Measurements from ENCODE around the gene PCBP3. TPM values are rescaled to one million over a fixed set of nuclear protein-coding genes. Genes with fewer than 3 reads are reported as not detected.

The PCBP3 gene
- total and polyA plus RNA-seq, 10 of the 15 experiments (the other 5 are each of a cell fraction or from before 2014, with no cell fraction given) = 0.09 to 1.3 (median 0.46) TPM; not detected in 3

DNA sequence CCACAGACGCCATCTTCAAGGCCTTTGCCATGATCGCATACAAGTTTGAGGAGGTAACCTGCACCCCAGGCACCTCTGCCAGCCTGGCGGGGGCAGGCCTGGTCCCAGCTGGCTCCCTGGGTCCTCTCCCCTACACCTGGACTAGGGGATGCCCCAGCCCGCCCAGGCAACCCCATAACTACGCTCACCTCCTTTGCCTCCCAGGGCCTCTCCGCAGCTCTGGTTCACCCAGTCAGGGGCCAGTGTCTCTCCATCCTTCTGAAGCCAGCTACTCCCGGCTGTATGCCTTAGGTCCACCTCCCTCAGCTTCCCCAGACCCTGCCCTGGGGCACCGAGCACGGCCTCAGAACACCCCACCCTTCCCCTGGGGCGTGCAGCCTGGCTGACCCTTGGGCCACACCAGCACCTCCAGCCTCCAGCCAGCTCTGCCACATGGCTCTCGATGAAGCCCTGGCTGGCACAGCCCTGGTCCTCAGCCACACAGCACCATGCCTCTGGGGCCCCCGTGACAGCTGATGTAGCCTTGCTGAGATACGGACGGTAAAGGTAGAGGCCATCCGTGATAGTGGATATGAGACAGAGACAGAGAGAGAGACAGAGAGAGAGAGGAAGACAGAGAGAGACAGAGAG, 257.7 kb downstream of the PCBP3 start:
- Histone ChIP-seq H3K36me3 (ENCODE audit: control insufficient read depth in 2 of 2, insufficient read depth in 2 of 2, low read length in 1 of 2) (no peaks in the 10 kb centered on the region), H3K4me2 (ENCODE audit: control insufficient read depth, insufficient read depth) (no peak overlapping the region), H3K27ac (ENCODE audit: control insufficient read depth, insufficient read depth) (no peak overlapping the region), H3K4me1 (ENCODE audit: control insufficient read depth, insufficient read depth, low read length) (no peaks in the 10 kb centered on the region), H3K79me2 (ENCODE audit: control insufficient read depth, insufficient read depth, low read length) (no peaks in the 10 kb centered on the region), H3K9ac (ENCODE audit: control insufficient read depth, insufficient read depth, low read length) (no peak overlapping the region), H2AFZ (ENCODE audit: control insufficient read depth, low read depth, low read length) (no peak overlapping the region), H3K27me3 (replicated peaks in 1 of 2; ENCODE audit: control insufficient read depth in 2 of 2, insufficient read depth in 2 of 2, low read length in 1 of 2) (no peaks in the 10 kb centered on the region; a peak in 1 of 4 replicates), H4K20me1 (ENCODE audit: control insufficient read depth, insufficient read depth) (no peaks in the 10 kb centered on the region), H3K4me3 (no peak overlapping the region), H3K9me3 (replicated peaks; ENCODE audit: control insufficient read depth, insufficient read depth, low read length) (no peaks in the 10 kb centered on the region)
- RAD21 ChIA-PET (ENCODE audit: unreplicated experiment) = no interaction called here
- no peak for DNase-seq (ENCODE audit: low read depth, low spot score)
- SMC1A ChIA-PET (ENCODE audit: uncharacterized antibody, unreplicated experiment) = no interaction called here
- BruUV-seq (replicated peaks) = no TSS peak
- in situ Hi-C loops (cut with MboI) (no loop called here), intact Hi-C loops (cut with micrococcal nuclease; ENCODE audit: unreplicated experiment) (no loop called here)
- 50% methylated on average over 15 of the region's 15 CpGs for WGBS (ENCODE audit: insufficient coverage, insufficient replicate concordance, low lambda C conversion rate, missing lambda C conversion rate)
- TF ChIP-seq, protein P1, sequence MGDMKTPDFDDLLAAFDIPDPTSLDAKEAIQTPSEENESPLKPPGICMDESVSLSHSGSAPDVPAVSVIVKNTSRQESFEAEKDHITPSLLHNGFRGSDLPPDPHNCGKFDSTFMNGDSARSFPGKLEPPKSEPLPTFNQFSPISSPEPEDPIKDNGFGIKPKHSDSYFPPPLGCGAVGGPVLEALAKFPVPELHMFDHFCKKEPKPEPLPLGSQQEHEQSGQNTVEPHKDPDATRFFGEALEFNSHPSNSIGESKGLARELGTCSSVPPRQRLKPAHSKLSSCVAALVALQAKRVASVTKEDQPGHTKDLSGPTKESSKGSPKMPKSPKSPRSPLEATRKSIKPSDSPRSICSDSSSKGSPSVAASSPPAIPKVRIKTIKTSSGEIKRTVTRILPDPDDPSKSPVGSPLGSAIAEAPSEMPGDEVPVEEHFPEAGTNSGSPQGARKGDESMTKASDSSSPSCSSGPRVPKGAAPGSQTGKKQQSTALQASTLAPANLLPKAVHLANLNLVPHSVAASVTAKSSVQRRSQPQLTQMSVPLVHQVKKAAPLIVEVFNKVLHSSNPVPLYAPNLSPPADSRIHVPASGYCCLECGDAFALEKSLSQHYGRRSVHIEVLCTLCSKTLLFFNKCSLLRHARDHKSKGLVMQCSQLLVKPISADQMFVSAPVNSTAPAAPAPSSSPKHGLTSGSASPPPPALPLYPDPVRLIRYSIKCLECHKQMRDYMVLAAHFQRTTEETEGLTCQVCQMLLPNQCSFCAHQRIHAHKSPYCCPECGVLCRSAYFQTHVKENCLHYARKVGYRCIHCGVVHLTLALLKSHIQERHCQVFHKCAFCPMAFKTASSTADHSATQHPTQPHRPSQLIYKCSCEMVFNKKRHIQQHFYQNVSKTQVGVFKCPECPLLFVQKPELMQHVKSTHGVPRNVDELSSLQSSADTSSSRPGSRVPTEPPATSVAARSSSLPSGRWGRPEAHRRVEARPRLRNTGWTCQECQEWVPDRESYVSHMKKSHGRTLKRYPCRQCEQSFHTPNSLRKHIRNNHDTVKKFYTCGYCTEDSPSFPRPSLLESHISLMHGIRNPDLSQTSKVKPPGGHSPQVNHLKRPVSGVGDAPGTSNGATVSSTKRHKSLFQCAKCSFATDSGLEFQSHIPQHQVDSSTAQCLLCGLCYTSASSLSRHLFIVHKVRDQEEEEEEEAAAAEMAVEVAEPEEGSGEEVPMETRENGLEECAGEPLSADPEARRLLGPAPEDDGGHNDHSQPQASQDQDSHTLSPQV (IDR thresholded peaks at IDR 0.05) = no peak
- TF ChIP-seq TARDBP (IDR thresholded peaks at IDR 0.05; ENCODE audit: borderline replicate concordance) (no peak), CBX5 (IDR thresholded peaks at IDR 0.05; ENCODE audit: low read depth) (no peak)
- CTCF ChIA-PET = no interaction called here
- POLR2A ChIA-PET = no interaction called here
- FAIRE-seq = no peak
- ATAC-seq = no peak

Data from GM12878 (cell line).